Brain pericyte (primary cell): Measurements from ENCODE around the gene CNTNAP4.

ENCODE experiments used
- DNase-seq: peaks from one replicate; pipeline ENCODE4 v3.0.0-alpha.2; 2012; ENCODE audit warnings: low read depth, low spot score

CNTNAP4 gene

DNA sequence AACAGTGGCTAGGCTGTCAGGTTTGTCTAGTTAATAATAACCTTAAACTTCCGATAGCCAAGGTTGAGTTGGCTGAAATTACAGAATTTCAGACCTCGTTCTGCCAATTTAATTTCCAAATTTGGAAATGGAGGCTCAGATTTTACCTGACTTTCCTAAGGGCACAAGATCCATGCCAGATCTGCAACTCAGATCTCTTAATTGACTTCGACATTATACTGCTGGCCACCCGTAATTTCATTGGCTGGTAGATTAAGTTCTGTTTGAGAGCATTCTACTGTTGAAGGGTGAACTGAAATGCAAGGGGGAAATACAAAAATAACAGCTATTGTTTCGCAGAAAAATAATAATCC, 210.8 kb downstream of the CNTNAP4 start:
- DNase-seq = no peak

DNA sequence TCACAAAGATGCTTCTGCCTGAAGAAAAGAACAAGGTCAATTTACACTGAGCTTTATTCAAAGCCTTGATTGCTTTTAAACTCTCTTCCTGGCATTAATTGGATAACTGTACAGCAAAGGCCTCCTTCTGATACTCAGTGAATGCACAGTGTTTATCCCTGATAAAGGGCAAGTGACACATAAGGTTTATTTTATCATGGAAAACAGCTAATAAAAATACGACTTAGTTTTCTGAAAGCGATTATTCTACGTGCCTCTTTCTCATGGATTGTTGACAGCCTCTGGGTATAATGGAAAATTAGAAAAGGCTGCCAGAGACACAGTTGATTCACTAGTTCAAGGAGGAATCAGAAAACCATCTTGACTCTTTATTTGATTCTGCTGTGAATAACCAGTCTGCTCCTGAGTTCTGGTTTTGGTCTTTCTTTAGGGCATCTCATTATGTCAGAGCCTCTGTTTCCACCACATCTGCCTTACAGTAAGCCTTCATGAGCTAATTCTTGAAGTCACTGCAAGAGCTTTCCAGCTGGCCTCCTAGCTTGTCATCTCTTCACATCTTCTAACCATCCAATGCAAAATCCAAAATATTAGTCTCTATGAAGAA, 212.9 kb downstream of the CNTNAP4 start:
- no peak for DNase-seq

DNA sequence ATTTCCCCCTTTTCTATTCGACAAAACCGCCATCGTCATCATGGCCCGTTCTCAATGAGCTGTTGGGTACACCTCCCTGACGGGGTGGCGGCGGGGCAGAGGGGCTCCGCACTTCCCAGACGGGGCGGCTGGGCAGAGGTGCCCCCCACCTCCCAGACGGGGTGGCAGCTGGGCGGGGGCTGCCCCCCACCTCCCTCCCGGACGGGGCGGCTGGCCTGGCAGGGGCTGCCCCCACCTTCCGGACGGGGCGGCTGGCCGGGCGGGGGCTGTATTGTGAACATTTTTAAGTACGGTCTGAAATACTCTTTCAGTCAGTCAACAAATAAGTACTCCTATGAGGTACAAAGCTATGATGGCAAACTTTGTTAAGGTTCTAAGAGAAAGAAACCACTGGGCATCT, 222.8 kb downstream of the CNTNAP4 start:
- DNase-seq = no peak

GRCh38 chr16:76502063-76502462, 224.9 kb downstream of the CNTNAP4 start:
- no peak for DNase-seq

- no peak for DNase-seq
Measured at GRCh38 chr16:76502555-76502954, 225.4 kb downstream of the CNTNAP4 start.

DNA sequence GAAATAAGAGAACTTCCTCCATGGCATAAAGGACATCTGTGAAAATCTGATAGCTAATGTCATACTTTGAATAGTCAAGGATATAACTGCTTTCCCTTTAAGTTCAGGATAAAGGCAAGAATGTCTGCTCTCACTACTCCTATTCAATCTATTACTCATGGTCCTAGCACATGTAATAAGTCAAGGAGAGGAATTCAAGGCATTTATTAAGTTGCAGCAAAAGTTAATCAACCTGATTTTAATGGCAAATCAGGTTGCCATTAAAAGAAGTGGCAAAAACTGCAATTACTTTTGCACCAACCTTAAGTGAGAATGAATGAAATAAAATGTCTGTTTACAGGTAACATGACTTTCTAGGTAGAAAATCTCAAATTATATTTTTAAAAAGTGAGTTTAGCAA, 225.9 kb downstream of the CNTNAP4 start:
- DNase-seq = no peak

- no peak for DNase-seq
Measured at GRCh38 chr16:76511203-76511602, 234.0 kb downstream of the CNTNAP4 start.

DNA sequence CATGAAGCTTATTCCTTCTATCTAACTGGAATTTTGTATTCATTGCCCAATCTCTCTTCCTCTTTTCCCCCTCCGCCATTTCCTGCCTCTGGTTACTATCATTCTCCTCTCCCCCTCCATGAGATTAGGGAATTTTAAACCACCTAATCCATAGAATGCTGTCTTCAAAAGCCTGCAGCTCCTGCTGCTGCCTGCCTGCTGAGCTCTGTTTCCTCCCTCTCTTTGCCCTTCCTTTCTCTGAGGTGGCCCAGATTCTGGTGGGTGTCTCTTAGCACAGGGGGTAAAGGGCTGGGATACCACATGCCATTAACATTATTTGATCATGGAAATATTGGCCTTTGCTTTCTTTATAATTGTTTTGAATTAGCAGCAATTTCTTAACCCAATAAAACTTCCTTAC, 241.6 kb downstream of the CNTNAP4 start:
- DNase-seq = no peak

GRCh38 chr16:76524356-76524755, 247.2 kb downstream of the CNTNAP4 start:
- DNase-seq = no peak

DNA sequence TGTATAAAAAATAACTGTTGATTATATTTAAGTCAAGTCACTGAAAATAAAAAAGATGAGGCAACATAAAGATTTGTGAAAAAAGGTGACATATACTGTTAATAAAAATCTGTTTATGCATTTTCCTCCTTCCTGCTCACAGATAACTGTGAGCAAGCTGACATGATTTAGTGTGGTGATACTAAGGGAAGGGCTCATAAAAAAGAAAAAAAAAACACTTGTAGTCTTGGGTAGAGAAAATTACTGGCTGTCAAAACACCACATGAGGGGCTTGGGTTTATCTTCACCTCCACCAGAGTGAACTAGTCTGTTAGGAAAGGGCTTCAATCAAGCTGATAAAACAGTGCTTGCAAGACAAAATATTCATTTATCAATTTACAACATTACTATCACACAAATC, 247.6 kb downstream of the CNTNAP4 start:
- no peak for DNase-seq

DNA sequence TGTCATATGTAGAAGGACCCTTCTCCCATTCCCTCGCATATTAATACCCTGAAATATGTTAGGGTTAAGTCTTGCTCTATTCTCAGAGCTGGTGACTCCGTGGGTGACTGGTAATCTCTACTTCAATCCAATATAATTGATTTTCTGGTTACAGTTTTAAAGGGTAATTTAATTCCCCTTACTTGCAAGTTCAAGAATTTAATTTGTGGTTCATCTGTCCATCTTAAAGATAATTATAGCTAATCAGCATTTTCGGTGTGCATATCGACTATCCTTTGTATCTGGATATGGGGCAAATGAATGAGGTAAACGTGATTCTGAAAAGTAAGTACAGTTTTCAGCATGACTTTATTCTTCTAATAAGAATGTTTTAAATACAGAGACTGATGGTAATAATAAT, 250.0 kb downstream of the CNTNAP4 start:
- DNase-seq = no peak

GRCh38 chr16:76529120-76529519, 251.9 kb downstream of the CNTNAP4 start:
- no peak for DNase-seq

GRCh38 chr16:76531236-76531635, 254.0 kb downstream of the CNTNAP4 start:
- no peak for DNase-seq

DNA sequence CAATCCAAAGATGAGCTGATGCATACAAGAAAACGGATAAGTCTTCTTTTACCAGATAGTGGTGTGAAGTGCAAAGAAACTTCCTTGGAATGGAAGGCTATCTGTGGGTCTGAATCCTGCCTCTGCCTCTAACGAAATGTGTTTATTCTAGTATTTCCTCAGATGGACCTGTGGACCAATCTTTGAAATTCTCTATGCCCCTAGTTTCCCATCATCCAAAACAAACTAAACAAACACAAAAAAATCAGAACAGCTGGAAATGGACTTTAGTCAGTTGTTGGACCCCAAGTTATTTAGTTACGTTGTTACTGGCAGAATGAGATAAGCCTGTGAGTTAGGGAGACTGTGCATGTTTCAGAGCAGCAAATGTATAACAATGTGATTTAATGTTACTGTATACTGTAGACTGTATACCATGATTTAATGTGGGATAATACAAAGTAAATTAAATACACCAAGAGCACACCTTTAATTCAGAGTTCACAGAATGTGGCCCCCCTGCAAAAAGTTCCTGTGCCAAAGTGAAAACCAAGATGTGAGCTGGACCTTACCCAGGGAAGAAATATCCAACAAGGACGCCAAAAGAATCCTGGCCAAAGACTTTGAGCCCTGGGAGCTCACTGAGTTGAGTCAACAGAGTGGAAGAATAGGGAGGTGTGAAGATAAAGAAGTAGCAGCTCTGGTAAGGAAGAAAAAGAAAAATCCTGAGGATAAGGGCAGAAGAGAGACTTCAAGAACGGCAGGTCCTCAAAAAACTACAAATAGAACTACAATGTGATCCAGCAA, 255.2 kb downstream of the CNTNAP4 start:
- no peak for DNase-seq

DNA sequence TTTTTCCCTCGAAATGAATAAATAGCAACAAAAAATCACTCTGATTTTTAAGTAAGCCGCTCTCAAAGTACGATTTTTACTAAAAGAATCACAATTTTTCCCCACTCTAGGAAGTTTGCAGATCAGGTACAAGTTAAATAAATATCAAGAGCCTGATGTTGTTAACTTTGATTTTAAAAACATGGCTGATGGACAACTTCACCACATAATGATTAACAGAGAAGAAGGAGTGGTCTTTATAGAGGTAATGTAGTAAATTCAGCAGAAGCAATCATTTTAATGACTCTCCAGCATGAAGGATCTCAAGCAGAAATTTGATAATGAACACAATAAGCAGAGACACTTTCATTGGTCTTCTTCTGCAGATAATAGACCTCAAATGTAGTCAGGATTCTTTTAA, 262.4 kb downstream of the CNTNAP4 start:
- DNase-seq = no peak

- no peak for DNase-seq
Measured at GRCh38 chr16:76541070-76541469, 263.9 kb downstream of the CNTNAP4 start.

GRCh38 chr16:76565542-76565941, 288.3 kb downstream of the CNTNAP4 start:
- no peak for DNase-seq

DNA sequence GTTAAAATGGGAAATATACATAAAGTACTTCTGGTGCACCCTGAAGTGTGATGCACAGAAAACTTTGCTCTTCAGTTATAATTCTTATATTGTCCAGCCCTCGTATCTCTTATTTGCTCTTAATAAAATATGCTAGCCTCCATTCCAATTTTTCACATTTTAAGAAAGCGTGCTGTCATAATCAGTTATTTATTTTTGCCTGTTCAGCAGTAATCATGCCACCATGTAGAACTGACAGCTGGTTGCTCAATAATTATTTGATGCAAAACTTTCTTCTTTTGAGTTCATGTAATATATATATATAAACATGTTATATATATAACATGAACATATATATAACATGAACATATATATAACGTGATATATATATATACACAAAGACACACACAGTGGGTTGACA, 294.6 kb downstream of the CNTNAP4 start:
- DNase-seq = no peak

- no peak for DNase-seq
Measured at GRCh38 chr16:76573281-76573680, 296.1 kb downstream of the CNTNAP4 start.

- DNase-seq = no peak
Measured at GRCh38 chr16:76574651-76575050, 297.4 kb downstream of the CNTNAP4 start.

DNA sequence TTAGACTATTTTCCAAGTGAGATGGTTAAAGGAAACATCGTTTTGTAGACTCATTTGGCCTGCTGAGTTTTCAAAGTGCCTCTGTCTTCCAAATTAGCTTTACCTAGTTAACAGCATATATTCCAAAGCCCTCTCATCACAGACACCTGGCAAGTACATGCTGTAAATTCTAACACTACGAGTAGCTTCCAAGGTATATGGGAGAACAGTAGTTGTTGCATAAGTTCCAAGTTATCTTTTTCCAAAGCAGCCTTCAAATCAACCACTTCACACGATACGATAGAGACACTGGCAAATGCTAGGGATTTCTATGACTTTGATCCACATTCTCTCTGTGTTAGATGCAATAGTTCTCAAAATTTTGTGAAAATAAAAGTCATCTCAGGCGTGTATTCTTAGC, 299.3 kb downstream of the CNTNAP4 start:
- no peak for DNase-seq

- no peak for DNase-seq
Measured at GRCh38 chr16:76577003-76577402, 299.8 kb downstream of the CNTNAP4 start.

DNA sequence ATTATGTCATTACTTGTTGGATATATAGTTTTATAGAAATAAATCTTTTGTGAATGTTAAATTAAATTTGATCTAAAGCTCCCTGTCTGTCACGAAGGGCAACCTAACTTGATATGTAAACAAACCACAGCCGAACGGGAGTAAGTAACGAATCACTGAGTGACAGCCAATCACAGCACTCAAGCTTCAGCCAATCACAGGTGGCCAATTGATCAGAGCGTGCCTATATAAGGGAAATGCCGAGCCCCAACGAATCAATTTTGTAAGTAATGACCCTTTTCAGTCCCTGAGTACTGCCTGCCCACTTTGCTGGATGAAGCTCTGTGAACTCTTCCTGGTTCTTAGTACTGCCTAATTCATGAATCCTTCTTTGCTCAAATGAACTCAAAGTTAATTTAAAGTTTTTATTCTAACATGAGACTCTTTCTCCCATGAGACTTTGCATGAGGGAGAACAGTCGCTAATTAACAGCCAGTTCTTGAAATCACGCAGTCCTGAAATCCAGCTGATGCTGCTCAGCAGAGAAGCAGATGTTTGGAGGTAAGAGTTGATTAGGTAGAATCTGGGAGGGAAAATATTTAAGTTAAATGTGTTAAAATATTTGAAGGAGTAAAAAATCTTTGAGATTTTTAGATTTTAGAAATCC, 302.2 kb downstream of the CNTNAP4 start:
- no peak for DNase-seq
